GM23338 (cell line): Measurements from ENCODE around the gene MAGOHB. TPM values are rescaled to one million over a fixed set of nuclear protein-coding genes. Genes with fewer than 3 reads are reported as not detected.

ENCODE experiments used
- ETS1 ChIP-seq: IDR thresholded peaks from 2 replicates; pipeline ENCODE4 v1.6.1; 2016; ENCODE audit warnings: antibody characterized with exemption
- EZH2 ChIP-seq: fragments of 200-600 bp; sonication (generic); IDR thresholded peaks from one replicate; pipeline ENCODE4 v1.8.0; 2017; ENCODE audit warnings: antibody characterized with exemption, mild to moderate bottlenecking, low read depth; ENCODE audit not compliant: unreplicated experiment
- REST ChIP-seq: IDR thresholded peaks from one replicate; pipeline ENCODE4 v1.6.1; 2018; ENCODE audit warnings: antibody characterized with exemption; ENCODE audit not compliant: unreplicated experiment
- STAT1 ChIP-seq: IDR thresholded peaks from one replicate; pipeline ENCODE4 v1.6.1; 2016; ENCODE audit warnings: antibody characterized with exemption; ENCODE audit not compliant: unreplicated experiment
- ZNF114 ChIP-seq: fragments of 250-450 bp; sonication (Bioruptor Pico); IDR thresholded peaks from 2 replicates; pipeline ENCODE4 v1.5.0; 2020; ENCODE audit warnings: mild to moderate bottlenecking, moderate library complexity
- ZNF462 ChIP-seq: fragments of 250-450 bp; sonication (Bioruptor Pico); IDR thresholded peaks from 2 replicates; pipeline ENCODE4 v1.5.0; 2020; ENCODE audit warnings: mild to moderate bottlenecking, moderate library complexity
- polyA plus RNA-seq: library from polyadenylated mRNA; unstranded; fragments of >200 nt; fragmentation: Nextera tagmentation; extraction: Ambion mirVana; gene quantifications from 2 replicates; pipeline ENCODE4 v1.2.1, GENCODE V29; 2016
- total RNA-seq: library from RNA; depleted of rRNA; stranded (reverse); fragments of >200 nt; shearing (Covaris generic); gene quantifications from 2 replicates; pipeline ENCODE4 v1.2.3, GENCODE V29; 2014

The MAGOHB gene
- total and polyA plus RNA-seq, 2 experiments from 2014 or later, result 38.5 to 175 TPM

- TF ChIP-seq ZNF462 (CRISPR knock-in tag) (no peak), ETS1 (no peak), EZH2 (no peak), REST (no peak), ZNF114 (no peak), STAT1 (no peak)
These were observed 55.1 kb downstream of the MAGOHB start (continued) for GRCh38 chr12:10558301-10558700.
